AG09319 (cell line): Measurements from ENCODE around the gene RARRES1.
A peak's percentile ranks its signal among the peaks of the same experiment; 100 is the strongest.

Source experiments
- DNase-seq: peaks from one replicate; pipeline ENCODE4 v3.0.0-alpha.2; 2010; ENCODE audit warnings: low read depth; ENCODE audit errors: extremely low read depth
- CTCF ChIP-seq: IDR thresholded peaks from 2 replicates; pipeline ENCODE4 v1.5.1; 2011; ENCODE audit warnings: low read depth, mild to moderate bottlenecking, inconsistent platforms, low read length, moderate library complexity

RARRES1 gene

GRCh38 chr3:158723991-158724390 lies 8.3 kb downstream of the RARRES1 start:
- no peak for TF ChIP-seq CTCF
- no peak for DNase-seq

- TF ChIP-seq CTCF: no peak
- no peak for DNase-seq
These were observed 10.1 kb downstream of the RARRES1 start for GRCh38 chr3:158722108-158722507.

DNA sequence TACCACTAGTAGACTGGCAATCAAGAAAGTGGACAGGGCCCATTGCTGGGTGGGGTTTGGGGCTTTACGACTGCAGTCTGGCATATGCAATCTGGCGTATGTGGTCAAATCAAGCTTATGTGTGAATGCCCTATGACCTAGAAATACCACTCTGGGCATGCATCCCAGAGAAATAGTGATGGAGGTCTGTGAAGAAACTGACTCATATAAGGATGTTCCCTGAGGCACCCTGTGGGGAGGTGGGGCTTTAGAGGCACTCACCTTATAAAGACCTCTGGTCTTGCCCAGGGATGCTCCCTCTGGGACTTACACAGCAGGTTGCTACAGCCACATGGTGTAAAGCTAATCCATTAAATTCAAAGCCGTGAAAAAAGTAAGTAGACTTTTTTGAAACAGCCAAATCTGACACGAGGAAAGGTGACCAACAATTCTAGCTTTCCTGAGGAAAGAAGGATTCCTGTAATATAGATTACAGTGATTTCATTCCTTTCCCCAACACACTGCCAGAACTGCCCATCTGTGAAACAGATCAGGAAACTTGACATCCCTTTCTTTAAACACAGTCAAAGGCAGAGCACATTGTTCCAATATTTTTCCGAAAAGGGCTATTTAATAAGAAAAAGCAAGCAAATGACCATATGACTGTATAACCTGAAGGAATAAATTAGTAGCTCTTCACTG lies 13.6 kb downstream of the RARRES1 start:
- peak; percentile 85 for DNase-seq
- TF ChIP-seq CTCF: no peak

- DNase-seq: no peak
- TF ChIP-seq CTCF: no peak
These were observed 14.7 kb downstream of the RARRES1 start for GRCh38 chr3:158717576-158717975.

GRCh38 chr3:158713094-158713499 lies 19.2 kb downstream of the RARRES1 start:
- no peak for DNase-seq
- no peak for TF ChIP-seq CTCF

DNA sequence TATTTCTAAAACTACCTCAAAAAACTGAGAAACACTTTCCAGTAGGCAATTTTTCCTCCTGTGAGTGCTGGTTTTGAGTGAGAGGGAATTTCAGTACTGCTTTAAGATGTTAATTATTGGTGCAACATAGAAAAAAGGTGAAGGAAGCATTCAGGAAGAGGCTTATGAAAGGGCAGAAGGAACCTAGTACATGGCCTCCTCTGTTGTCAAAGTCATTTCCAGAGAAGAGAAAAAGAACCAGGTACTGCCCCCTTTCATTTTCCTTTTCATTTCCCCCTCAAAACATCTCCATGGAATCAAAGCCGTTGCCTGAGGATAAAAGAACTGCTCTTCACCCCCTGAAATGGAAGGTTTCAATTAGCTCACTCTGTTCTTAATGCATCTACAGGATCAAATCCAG lies 19.8 kb downstream of the RARRES1 start:
- DNase-seq: no peak
- TF ChIP-seq CTCF: no peak

DNA sequence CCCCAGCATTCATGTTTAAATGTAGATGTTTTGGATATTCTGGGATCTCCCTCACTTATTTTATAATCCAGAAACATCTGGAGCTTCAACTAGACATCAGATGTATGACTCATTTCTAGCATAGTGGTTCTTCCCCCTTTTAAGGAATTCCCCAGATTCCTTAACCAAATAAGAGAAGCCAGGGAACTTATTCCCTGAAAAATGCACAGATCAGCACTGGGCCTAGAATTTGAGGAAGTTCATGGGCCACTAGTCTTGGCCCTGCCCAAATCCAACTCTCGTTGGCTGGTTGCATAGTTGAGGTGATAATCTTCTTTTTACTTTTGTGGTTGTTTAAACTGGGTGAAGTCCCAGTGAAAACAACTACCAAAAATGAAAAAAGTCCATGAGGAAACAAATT lies 20.4 kb downstream of the RARRES1 start:
- DNase-seq: peak; percentile 73
- no peak for TF ChIP-seq CTCF
